ENCODE data around the gene ZNF273.

ZNF273 gene

GRCh38 chr7:64877714-64878610 is 25.1 kb upstream of the ZNF273 start:
- DNase-seq = no peak

GRCh38 chr7:64878684-64879083 is 24.4 kb upstream of the ZNF273 start:
- no peak for DNase-seq

GRCh38 chr7:64879086-64879730 is 23.9 kb upstream of the ZNF273 start:
- DNase-seq = no peak

GRCh38 chr7:64879800-64880199 is 23.3 kb upstream of the ZNF273 start:
- no peak for DNase-seq

GRCh38 chr7:64880322-64881297 is 22.5 kb upstream of the ZNF273 start:
- DNase-seq = no peak

- no peak for DNase-seq
Measured at GRCh38 chr7:64881461-64882287, 21.4 kb upstream of the ZNF273 start.

GRCh38 chr7:64882341-64883112 is 20.5 kb upstream of the ZNF273 start:
- peak; percentile 20 for DNase-seq

GRCh38 chr7:64883113-64883905 is 19.8 kb upstream of the ZNF273 start:
- DNase-seq = no peak

GRCh38 chr7:64884085-64884912 is 18.8 kb upstream of the ZNF273 start:
- DNase-seq = no peak

- DNase-seq = no peak
Measured at GRCh38 chr7:64884913-64885370, 18.1 kb upstream of the ZNF273 start.

GRCh38 chr7:64885520-64886240 is 17.4 kb upstream of the ZNF273 start:
- no peak for DNase-seq

GRCh38 chr7:64886956-64887545 is 16.0 kb upstream of the ZNF273 start:
- DNase-seq = no peak

GRCh38 chr7:64887756-64888508 is 15.1 kb upstream of the ZNF273 start:
- DNase-seq = no peak

- no peak for DNase-seq
Measured at GRCh38 chr7:64888561-64888900, 14.5 kb upstream of the ZNF273 start.

- DNase-seq = peak; percentile 7
Measured at GRCh38 chr7:64888901-64889685, 14.0 kb upstream of the ZNF273 start.

- no peak for DNase-seq
Measured at GRCh38 chr7:64889686-64890162, 13.3 kb upstream of the ZNF273 start.

Measured in fibroblast of skin of back (primary cell).